Measurements from ENCODE around the gene SETD5. TPM values are rescaled to one million over a fixed set of nuclear protein-coding genes. Genes with fewer than 3 reads are reported as not detected.

The SETD5 gene
- total RNA-seq, 2 experiments from 2014 or later, result 120 to 214 TPM

GRCh38 chr3:9455596-9456131 lies 58.2 kb downstream of the SETD5 start:
- no peak overlapping the region for H3K4me2 ChIP-seq (ENCODE audit: low read length)
- H3K27ac ChIP-seq (ENCODE audit: low read depth, low read length, poor library complexity, severe bottlenecking), result no peak overlapping the region
- no peaks in the 10 kb centered on the region for H3K9me3 ChIP-seq (ENCODE audit: low read length)
- peaks cover 7% of the 10 kb centered on the region; the same call in 1 of the 2 replicates for H3K79me2 ChIP-seq (ENCODE audit: insufficient read depth, low read depth, low read length)
- no peak overlapping the region for H3K4me3 ChIP-seq (ENCODE audit: low read depth, low read length, poor library complexity, severe bottlenecking)
- DNase-seq (ENCODE audit: low spot score), result no peak
- no peak overlapping the region for H2AFZ ChIP-seq (ENCODE audit: low read length)
- no peaks in the 10 kb centered on the region for H3K4me1 ChIP-seq (ENCODE audit: insufficient read depth, low read length, poor library complexity, severe bottlenecking)
- no TSS peak for BruUV-seq (replicated peaks)
- no peaks in the 10 kb centered on the region for H4K20me1 ChIP-seq (ENCODE audit: insufficient read depth, low read length)
- intact Hi-C loops (cut with micrococcal nuclease; ENCODE audit: unreplicated experiment), result no loop called here
- no peaks in the 10 kb centered on the region for H3K9me2 ChIP-seq (ENCODE audit: insufficient read depth, low read length)
- POLR2A ChIA-PET, result interaction anchor here (0.5 to 1.2 kb wide), 4 partner anchors 15 to 109 kb away, joined by 3 to 5 read pairs (median 3); no protein-coding TSS in a partner anchor
- H3K36me3 ChIP-seq (ENCODE audit: insufficient read depth, low read length), result peaks cover 93% of the 10 kb centered on the region
- CTCF ChIA-PET (ENCODE audit: unreplicated experiment), result no interaction called here
- no peak for TF ChIP-seq EZH2phosphoT487 (IDR thresholded peaks at IDR 0.05; ENCODE audit: borderline replicate concordance, low read depth, low read length)
- TF ChIP-seq, protein P1, sequence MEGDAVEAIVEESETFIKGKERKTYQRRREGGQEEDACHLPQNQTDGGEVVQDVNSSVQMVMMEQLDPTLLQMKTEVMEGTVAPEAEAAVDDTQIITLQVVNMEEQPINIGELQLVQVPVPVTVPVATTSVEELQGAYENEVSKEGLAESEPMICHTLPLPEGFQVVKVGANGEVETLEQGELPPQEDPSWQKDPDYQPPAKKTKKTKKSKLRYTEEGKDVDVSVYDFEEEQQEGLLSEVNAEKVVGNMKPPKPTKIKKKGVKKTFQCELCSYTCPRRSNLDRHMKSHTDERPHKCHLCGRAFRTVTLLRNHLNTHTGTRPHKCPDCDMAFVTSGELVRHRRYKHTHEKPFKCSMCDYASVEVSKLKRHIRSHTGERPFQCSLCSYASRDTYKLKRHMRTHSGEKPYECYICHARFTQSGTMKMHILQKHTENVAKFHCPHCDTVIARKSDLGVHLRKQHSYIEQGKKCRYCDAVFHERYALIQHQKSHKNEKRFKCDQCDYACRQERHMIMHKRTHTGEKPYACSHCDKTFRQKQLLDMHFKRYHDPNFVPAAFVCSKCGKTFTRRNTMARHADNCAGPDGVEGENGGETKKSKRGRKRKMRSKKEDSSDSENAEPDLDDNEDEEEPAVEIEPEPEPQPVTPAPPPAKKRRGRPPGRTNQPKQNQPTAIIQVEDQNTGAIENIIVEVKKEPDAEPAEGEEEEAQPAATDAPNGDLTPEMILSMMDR (conservative IDR thresholded peaks at IDR 0.05; ENCODE audit: low read length), result no peak

DNA sequence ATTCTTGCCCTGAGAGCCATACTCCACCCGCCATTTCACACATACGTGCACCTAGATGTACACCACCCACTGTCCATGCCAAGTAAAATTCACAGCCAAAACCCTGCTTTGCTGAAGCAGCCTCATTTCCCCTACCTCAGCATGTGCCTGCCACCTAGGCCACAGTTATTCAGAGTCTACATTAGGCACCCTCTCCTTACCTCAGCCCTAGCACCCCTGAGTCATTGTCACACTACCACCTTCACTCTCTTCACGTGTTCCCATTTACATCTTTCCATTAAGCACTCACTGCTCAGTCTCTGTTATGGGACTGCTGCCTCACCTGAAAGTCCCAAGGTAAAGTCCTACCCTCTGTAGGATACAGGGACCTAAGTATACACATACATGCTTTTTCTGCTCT lies 70.0 kb downstream of the SETD5 start:
- H3K4me2 ChIP-seq (ENCODE audit: low read length), result no peak overlapping the region

GRCh38 chr3:9468460-9468859 lies 71.0 kb downstream of the SETD5 start:
- peaks cover 99% of the 10 kb centered on the region for H3K36me3 ChIP-seq (ENCODE audit: insufficient read depth, low read length)
- H4K20me1 ChIP-seq (ENCODE audit: insufficient read depth, low read length), result peaks cover 12% of the 10 kb centered on the region; the same call in 1 of the 2 replicates
- no peak overlapping the region for H3K4me2 ChIP-seq (ENCODE audit: low read length)
- H2AFZ ChIP-seq (ENCODE audit: low read length), result no peak overlapping the region
- no peaks in the 10 kb centered on the region for H3K4me1 ChIP-seq (ENCODE audit: insufficient read depth, low read length, poor library complexity, severe bottlenecking)
- no peak overlapping the region for H3K27ac ChIP-seq (ENCODE audit: low read depth, low read length, poor library complexity, severe bottlenecking)
- H3K4me3 ChIP-seq (ENCODE audit: low read depth, low read length, poor library complexity, severe bottlenecking), result no peak overlapping the region
- H3K9me3 ChIP-seq (ENCODE audit: low read length), result no peaks in the 10 kb centered on the region
- H3K9me2 ChIP-seq (ENCODE audit: insufficient read depth, low read length), result no peaks in the 10 kb centered on the region
- no peaks in the 10 kb centered on the region for H3K79me2 ChIP-seq (ENCODE audit: insufficient read depth, low read depth, low read length)
- POLR2A ChIA-PET, result interaction anchor here (1.0 kb wide), 2 partner anchors 9 to 105 kb away, joined by 3 read pairs; partner anchors contain the start of gene THUMPD3
- intact Hi-C loops (cut with micrococcal nuclease; ENCODE audit: unreplicated experiment), result no loop called here
- no TSS peak for BruUV-seq (replicated peaks)
- TF ChIP-seq, protein P1 (conservative IDR thresholded peaks at IDR 0.05; ENCODE audit: low read length), result no peak
- no peak for TF ChIP-seq EZH2phosphoT487 (IDR thresholded peaks at IDR 0.05; ENCODE audit: borderline replicate concordance, low read depth, low read length)
- CTCF ChIA-PET (ENCODE audit: unreplicated experiment), result no interaction called here
- DNase-seq (ENCODE audit: low spot score), result no peak

More for the DNA sequence above, 70.0 kb downstream of the SETD5 start:
- BruUV-seq (replicated peaks), result no TSS peak
- TF ChIP-seq, protein P1 (conservative IDR thresholded peaks at IDR 0.05; ENCODE audit: low read length), result no peak
- no peak for TF ChIP-seq EZH2phosphoT487 (IDR thresholded peaks at IDR 0.05; ENCODE audit: borderline replicate concordance, low read depth, low read length)
- DNase-seq (ENCODE audit: low spot score), result no peak
- no peak overlapping the region for H3K27ac ChIP-seq (ENCODE audit: low read depth, low read length, poor library complexity, severe bottlenecking)
- ChIA-PET POLR2A (interaction anchor here (0.6 kb wide), 1 partner anchor 189 kb away, joined by 3 read pairs; no protein-coding TSS in a partner anchor), CTCF (ENCODE audit: unreplicated experiment) (no interaction called here)
- peaks cover 11% of the 10 kb centered on the region; the same call in 1 of the 2 replicates for H4K20me1 ChIP-seq (ENCODE audit: insufficient read depth, low read length)
- no peak overlapping the region for H2AFZ ChIP-seq (ENCODE audit: low read length)
- no peaks in the 10 kb centered on the region for H3K9me3 ChIP-seq (ENCODE audit: low read length)
- H3K79me2 ChIP-seq (ENCODE audit: insufficient read depth, low read depth, low read length), result no peaks in the 10 kb centered on the region
- no peak overlapping the region for H3K4me3 ChIP-seq (ENCODE audit: low read depth, low read length, poor library complexity, severe bottlenecking)
- intact Hi-C loops (cut with micrococcal nuclease; ENCODE audit: unreplicated experiment), result no loop called here
- H3K4me1 ChIP-seq (ENCODE audit: insufficient read depth, low read length, poor library complexity, severe bottlenecking), result no peaks in the 10 kb centered on the region
- H3K36me3 ChIP-seq (ENCODE audit: insufficient read depth, low read length), result peaks cover 99% of the 10 kb centered on the region
- no peaks in the 10 kb centered on the region for H3K9me2 ChIP-seq (ENCODE audit: insufficient read depth, low read length)

Measured in OCI-LY7 (cell line).